AG10803 (cell line): ENCODE data around the gene RELCH.

Experiments used
- DNase-seq: peaks from one replicate; pipeline ENCODE4 v3.0.0; 2010; ENCODE audit warnings: low read depth
- H3K4me3 ChIP-seq: 2 replicates; pipeline ENCODE4 v1.5.1; 2011; ENCODE audit warnings: mild to moderate bottlenecking, low read length, control low read depth
- CTCF ChIP-seq: conservative IDR thresholded peaks from 2 replicates; pipeline ENCODE4 v1.5.1; 2011; ENCODE audit warnings: mild to moderate bottlenecking, low read length, control low read depth, inconsistent platforms

Gene RELCH

DNA sequence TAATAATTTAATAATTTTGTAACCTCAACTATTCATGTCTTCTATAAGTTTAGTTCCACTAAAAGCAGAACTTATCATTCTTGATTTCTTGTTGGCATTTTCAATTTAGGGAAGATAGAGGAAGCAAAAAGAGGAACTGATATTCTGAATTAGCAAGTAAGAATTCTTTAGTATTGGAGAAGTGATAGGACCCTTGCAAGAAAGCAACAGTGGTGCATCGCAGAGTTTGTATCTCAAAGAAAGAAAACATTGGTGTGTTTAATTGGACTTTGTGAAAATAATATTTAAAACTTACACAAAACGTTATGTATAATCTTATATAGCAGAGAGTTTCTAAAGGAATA, 101.6 kb downstream of the RELCH start:
- no peak for TF ChIP-seq CTCF
- no peak overlapping the region for H3K4me3 ChIP-seq
- no peak for DNase-seq

GRCh38 chr18:62289047-62289446, 102.0 kb downstream of the RELCH start:
- no peak for TF ChIP-seq CTCF
- no peak overlapping the region for H3K4me3 ChIP-seq
- DNase-seq = no peak

DNA sequence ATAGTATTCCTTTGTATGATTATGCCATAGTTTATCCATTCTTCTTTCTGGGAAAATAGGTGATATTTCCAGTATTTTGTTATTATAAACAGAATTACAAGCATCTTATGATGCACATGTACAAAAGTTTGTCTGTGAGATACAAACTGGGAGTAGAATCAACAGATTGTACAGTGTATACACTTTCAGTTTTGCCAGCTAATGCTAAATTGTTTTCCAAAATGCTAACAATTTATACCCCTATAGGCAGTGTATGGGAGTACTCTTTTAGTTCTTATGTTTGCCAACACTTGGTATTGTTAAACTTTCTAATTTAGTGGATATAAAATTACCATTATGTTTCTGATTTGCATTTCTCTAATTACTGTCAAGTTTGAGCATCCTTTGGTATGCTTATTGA, 107.0 kb downstream of the RELCH start:
- H3K4me3 ChIP-seq = no peak overlapping the region
- TF ChIP-seq CTCF = no peak
- no peak for DNase-seq

- TF ChIP-seq CTCF = no peak
- no peak for DNase-seq
- no peak overlapping the region for H3K4me3 ChIP-seq
Observed at GRCh38 chr18:62300359-62300963, 113.4 kb downstream of the RELCH start.

DNA sequence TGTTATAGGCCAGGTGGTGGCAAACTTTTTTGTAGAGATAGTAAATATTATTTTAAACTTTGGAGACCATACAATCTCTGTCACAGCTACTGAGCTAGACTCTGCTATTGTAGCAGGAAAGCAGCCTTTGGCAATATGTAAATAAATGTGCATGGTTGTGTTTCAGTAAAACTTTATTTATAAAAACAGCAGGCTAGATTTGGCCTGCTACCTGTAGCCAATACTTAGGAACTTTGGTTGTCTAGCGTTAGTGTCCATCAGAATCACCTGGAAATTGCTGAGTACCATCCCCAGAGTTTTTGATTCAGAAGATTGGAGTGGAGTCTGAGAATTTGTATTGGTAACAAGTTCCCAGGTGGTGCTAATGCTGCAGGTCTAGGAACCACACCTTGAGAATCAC, 114.3 kb downstream of the RELCH start:
- TF ChIP-seq CTCF = no peak
- H3K4me3 ChIP-seq = no peak overlapping the region
- no peak for DNase-seq

DNA sequence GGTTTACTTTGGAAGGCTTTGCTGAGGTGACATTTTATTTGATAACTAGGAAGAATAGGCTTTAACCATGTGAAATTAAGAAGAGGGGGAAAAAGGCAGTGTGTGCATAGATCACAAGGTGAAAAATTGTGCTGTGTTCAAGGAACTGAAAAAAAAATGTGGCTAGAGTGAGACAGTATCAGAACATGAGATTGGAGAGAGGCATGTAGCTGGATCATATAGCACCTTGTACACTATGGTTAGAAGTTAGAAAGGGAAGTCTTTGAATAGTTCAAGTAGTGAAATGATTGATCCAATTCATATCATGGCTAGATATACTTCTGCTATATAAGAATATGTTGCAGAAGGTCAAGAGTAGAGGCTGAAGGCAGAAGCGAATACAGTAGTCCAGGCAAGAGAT, 125.8 kb downstream of the RELCH start:
- no peak for TF ChIP-seq CTCF
- H3K4me3 ChIP-seq = no peak overlapping the region
- DNase-seq = no peak

GRCh38 chr18:62318228-62319180, 131.4 kb downstream of the RELCH start:
- no peak overlapping the region for H3K4me3 ChIP-seq
- no peak for TF ChIP-seq CTCF
- DNase-seq = no peak
